Panc1 (cell line): Measurements from ENCODE around the gene KLHDC9. TPM values are rescaled to one million over a fixed set of nuclear protein-coding genes. Genes with fewer than 3 reads are reported as not detected.

Experiments
- ATAC-seq: fragments of 200-7000 bp; cut with Tn5 transposase; 2 replicates; pipeline ENCODE4 v1.9.1; 2020; ENCODE audit warnings: mild to moderate bottlenecking, moderate library complexity
- BruUV-seq: library from RNA; stranded (reverse); fragments of 400-500 nt; replicated peaks from 2 replicates; lab custom pipeline; 2021; lab: Mats Ljungman, UMichigan
- CTCF ChIA-PET: fragments of 300-600 bp; sonication (Branson Sonifier 250); formaldehyde crosslinking; loops from one replicate; lab custom pipeline; 2022; ENCODE audit warnings: antibody characterized with exemption; lab: Charles Lee
- POLR2A ChIA-PET: fragments of 300-600 bp; sonication (Branson Sonifier 250); formaldehyde crosslinking; loops from one replicate; lab custom pipeline; 2022; ENCODE audit warnings: antibody characterized with exemption; lab: Charles Lee
- DNase-seq: peaks from one replicate; pipeline ENCODE4 v3.0.0-alpha.2; 2010; ENCODE audit warnings: low read depth, low spot score
- H3K27ac ChIP-seq: 2 replicates; pipeline ENCODE4 v1.5.1; 2011; ENCODE audit warnings: mild to moderate bottlenecking, low read length, inconsistent platforms
- H3K27me3 ChIP-seq: fragments of 200-500 bp; sonication (Bioruptor generic); 2 replicates; pipeline ENCODE4 v1.6.0; 2014; ENCODE audit warnings: low read length, inconsistent platforms; ENCODE audit not compliant: control insufficient read depth, insufficient read depth
- H3K36me3 ChIP-seq: fragments of 200-500 bp; sonication (Bioruptor generic); 2 replicates; pipeline ENCODE4 v1.5.1; 2014; ENCODE audit warnings: inconsistent platforms, mild to moderate bottlenecking, low read length, moderate library complexity; ENCODE audit not compliant: control insufficient read depth, insufficient read depth
- H3K4me1 ChIP-seq: 2 replicates; pipeline ENCODE4 v1.5.1; 2011; ENCODE audit warnings: inconsistent platforms, mild to moderate bottlenecking, low read length, moderate library complexity; ENCODE audit not compliant: control insufficient read depth, insufficient read depth
- H3K4me3 ChIP-seq, 2 experiments: 2 replicates each; pipeline ENCODE4 v1.5.1; 2011 to 2012; ENCODE audit warnings: low read depth in 2 of 2, low read length in 2 of 2, mild to moderate bottlenecking in 2 of 2, inconsistent platforms in 1 of 2, moderate library complexity in 1 of 2
- H3K9me3 ChIP-seq: fragments of 200-500 bp; sonication (Bioruptor generic); 2 replicates; pipeline ENCODE4 v1.5.1; 2014; ENCODE audit warnings: low read depth, mild to moderate bottlenecking, inconsistent platforms, low read length, moderate library complexity; ENCODE audit not compliant: control insufficient read depth, insufficient read depth
- POLR2AphosphoS5 ChIP-seq: IDR thresholded peaks from 2 replicates; pipeline ENCODE4 v1.6.1; 2012; ENCODE audit warnings: mild to moderate bottlenecking, low read depth, low read length, moderate library complexity
- SIN3A ChIP-seq: IDR thresholded peaks from 2 replicates; pipeline ENCODE4 v1.6.1; 2012; ENCODE audit warnings: low read depth, mild to moderate bottlenecking, low read length, moderate library complexity, borderline replicate concordance; ENCODE audit not compliant: insufficient read depth
- TCF7L2 ChIP-seq: IDR thresholded peaks from 2 replicates; pipeline ENCODE4 v1.6.1; 2011; ENCODE audit warnings: mild to moderate bottlenecking, low read depth, low read length, inconsistent platforms
- in situ Hi-C: cut with HindIII; loops from 2 replicates; pipeline ENCODE4 v1.10.0; 2016; ENCODE audit warnings: low sequenced_read_pairs, low pct_unique_long_range_greater_than_20kb
- intact Hi-C: fragments of 100-400 bp; cut with micrococcal nuclease; formaldehyde crosslinking; loops from one replicate; pipeline ENCODE4 v1.10.0; 2022; ENCODE audit not compliant: unreplicated experiment
- total RNA-seq: library from RNA; stranded (reverse); gene quantifications from one replicate; pipeline ENCODE4 v1.2.1, GENCODE V29; 2021; ENCODE audit not compliant: unreplicated experiment
- TF ChIP-seq, protein P1 (sequence below), 2 experiments: IDR thresholded peaks; 2 replicates each; pipeline ENCODE4 v1.6.1; 2011 to 2012; ENCODE audit warnings: low read depth in 2 of 2, control low read depth in 1 of 2, low read length in 1 of 2, mild to moderate bottlenecking in 1 of 2, moderate library complexity in 1 of 2; ENCODE audit not compliant: insufficient read depth in 1 of 2
- TF ChIP-seq, protein P2 (sequence below): fragments of 450-650 bp; IDR thresholded peaks from 2 replicates; pipeline ENCODE4 v1.5.1; 2017; ENCODE audit warnings: mild to moderate bottlenecking

The KLHDC9 gene
- total RNA-seq, 1 experiment from 2014 or later: 7.6 TPM

DNA sequence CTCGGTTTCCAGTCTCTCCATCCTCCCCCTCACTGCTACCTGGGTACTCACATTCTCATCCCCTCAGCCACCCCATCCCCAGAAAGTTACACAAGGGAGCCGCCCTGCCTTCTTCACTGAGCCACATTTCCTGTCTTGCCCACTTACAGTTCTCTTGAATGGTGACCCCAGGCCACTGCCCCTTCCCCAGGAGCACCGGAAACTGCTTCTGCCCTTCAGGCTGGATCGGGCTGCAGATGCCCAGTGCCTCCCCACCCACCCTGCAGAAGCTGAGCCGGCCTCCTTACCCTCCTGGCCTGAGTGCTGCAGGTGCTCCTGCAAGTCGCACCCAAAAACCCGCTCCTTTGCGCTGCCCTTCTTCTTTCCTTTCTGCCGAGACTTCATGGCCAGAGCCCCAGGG is 28.9 kb upstream of the KLHDC9 start:
- Histone ChIP-seq H3K27me3 (no peaks in the 10 kb centered on the region), H3K36me3 (no peaks in the 10 kb centered on the region), H3K4me3 (no peak overlapping the region), H3K4me1 (no peaks in the 10 kb centered on the region), H3K27ac (no peak overlapping the region), H3K9me3 (no peaks in the 10 kb centered on the region)
- CTCF ChIA-PET: no interaction called here
- intact Hi-C loops (no loop called here), in situ Hi-C loops (no loop called here)
- POLR2A ChIA-PET: no interaction called here
- TF ChIP-seq, protein P1, sequence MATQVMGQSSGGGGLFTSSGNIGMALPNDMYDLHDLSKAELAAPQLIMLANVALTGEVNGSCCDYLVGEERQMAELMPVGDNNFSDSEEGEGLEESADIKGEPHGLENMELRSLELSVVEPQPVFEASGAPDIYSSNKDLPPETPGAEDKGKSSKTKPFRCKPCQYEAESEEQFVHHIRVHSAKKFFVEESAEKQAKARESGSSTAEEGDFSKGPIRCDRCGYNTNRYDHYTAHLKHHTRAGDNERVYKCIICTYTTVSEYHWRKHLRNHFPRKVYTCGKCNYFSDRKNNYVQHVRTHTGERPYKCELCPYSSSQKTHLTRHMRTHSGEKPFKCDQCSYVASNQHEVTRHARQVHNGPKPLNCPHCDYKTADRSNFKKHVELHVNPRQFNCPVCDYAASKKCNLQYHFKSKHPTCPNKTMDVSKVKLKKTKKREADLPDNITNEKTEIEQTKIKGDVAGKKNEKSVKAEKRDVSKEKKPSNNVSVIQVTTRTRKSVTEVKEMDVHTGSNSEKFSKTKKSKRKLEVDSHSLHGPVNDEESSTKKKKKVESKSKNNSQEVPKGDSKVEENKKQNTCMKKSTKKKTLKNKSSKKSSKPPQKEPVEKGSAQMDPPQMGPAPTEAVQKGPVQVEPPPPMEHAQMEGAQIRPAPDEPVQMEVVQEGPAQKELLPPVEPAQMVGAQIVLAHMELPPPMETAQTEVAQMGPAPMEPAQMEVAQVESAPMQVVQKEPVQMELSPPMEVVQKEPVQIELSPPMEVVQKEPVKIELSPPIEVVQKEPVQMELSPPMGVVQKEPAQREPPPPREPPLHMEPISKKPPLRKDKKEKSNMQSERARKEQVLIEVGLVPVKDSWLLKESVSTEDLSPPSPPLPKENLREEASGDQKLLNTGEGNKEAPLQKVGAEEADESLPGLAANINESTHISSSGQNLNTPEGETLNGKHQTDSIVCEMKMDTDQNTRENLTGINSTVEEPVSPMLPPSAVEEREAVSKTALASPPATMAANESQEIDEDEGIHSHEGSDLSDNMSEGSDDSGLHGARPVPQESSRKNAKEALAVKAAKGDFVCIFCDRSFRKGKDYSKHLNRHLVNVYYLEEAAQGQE (IDR thresholded peaks at IDR 0.05; ENCODE audit: insufficient read depth in 1 of 2, low read depth in 2 of 2, low read length in 1 of 2): no peak
- TF ChIP-seq POLR2AphosphoS5 (no peak), TCF7L2 (no peak), SIN3A (no peak)
- TF ChIP-seq, protein P2, sequence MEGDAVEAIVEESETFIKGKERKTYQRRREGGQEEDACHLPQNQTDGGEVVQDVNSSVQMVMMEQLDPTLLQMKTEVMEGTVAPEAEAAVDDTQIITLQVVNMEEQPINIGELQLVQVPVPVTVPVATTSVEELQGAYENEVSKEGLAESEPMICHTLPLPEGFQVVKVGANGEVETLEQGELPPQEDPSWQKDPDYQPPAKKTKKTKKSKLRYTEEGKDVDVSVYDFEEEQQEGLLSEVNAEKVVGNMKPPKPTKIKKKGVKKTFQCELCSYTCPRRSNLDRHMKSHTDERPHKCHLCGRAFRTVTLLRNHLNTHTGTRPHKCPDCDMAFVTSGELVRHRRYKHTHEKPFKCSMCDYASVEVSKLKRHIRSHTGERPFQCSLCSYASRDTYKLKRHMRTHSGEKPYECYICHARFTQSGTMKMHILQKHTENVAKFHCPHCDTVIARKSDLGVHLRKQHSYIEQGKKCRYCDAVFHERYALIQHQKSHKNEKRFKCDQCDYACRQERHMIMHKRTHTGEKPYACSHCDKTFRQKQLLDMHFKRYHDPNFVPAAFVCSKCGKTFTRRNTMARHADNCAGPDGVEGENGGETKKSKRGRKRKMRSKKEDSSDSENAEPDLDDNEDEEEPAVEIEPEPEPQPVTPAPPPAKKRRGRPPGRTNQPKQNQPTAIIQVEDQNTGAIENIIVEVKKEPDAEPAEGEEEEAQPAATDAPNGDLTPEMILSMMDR: no peak
- no peak for ATAC-seq
- BruUV-seq: no TSS peak
- no peak for DNase-seq

DNA sequence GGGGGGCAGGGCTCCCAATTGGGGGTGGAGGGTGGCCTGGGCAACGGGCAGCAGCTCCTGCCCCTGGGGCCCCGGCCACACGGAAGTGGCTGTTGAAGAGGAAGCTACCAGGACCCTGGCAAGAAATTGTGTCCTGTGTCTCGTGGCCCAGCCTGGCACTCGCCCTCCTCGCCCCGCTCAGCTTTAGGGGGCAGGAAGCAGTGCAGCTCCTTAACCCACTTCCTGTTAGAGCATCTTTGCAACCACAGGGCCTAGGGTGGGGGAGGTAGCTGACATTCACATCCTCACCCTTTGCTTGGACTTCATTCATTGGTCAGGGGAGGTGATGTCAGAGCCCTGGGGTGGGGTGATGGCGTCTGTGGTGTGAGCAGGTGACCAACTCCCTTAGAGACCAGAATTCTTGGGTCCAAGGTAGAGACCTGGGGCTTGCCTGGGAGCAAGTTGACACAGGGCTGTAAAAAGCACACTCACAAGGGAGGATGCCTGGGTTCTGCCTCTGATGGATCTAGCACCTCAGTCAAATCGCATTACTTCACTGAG is 28.4 kb upstream of the KLHDC9 start, which contains the start of gene ARHGAP30:
ARHGAP30 (minus strand) TSS at position 161 of the 540 bp plus-strand sequence. CDS start 267 bp downstream, outside the sequence.
- BruUV-seq: no TSS peak
- Histone ChIP-seq H3K27me3 (no peaks in the 10 kb centered on the region), H3K9me3 (no peaks in the 10 kb centered on the region), H3K27ac (no peak within 1 kb of the TSS), H3K4me3 (no peak within 1 kb of the TSS), H3K4me1 (no peaks in the 10 kb centered on the region), H3K36me3 (no peaks in the 10 kb centered on the region)
- intact Hi-C loops: no loop called here
- POLR2A ChIA-PET: no interaction called here
- TF ChIP-seq POLR2AphosphoS5: no peak
- TF ChIP-seq SIN3A: no peak
- TF ChIP-seq, protein P1 (IDR thresholded peaks at IDR 0.05; ENCODE audit: insufficient read depth in 1 of 2, low read depth in 2 of 2, low read length in 1 of 2): no peak
- TF ChIP-seq TCF7L2: no peak
- TF ChIP-seq, protein P2: no peak
- in situ Hi-C loops: no loop called here
- CTCF ChIA-PET: no interaction called here
- no peak for ATAC-seq
- no peak for DNase-seq
